Measurements from ENCODE around the gene KLHL3. TPM values are rescaled to one million over a fixed set of nuclear protein-coding genes. Genes with fewer than 3 reads are reported as not detected.

Gene KLHL3
- total and polyA plus RNA-seq, 12 donors = 12.4 to 37.4 (median 23.7) TPM

DNA sequence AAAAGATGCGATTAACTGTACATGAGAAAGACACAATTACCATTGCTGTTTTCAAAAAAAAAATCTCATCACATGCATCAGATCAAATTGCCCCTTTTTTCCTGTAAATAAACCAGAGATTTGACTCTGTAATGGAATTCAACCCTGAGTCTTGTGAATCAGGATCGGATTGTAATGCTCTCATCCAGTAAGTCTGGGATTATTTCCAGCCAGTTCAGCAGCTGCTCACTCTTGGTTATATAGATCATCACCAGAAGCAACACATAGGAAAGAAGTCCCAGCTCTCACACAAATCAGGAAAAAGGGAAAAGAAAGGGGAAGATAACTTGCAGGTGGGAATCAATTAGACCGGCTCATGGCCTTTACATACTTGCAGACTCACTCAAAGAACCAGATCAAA is 138.9 kb downstream of the KLHL3 start:
- intact Hi-C loops (cut with DNase I) = no loop called here
- Histone ChIP-seq H3K27ac (no peak overlapping the region), H3K36me3 (no peaks in the 10 kb centered on the region), H3K4me1 (no peaks in the 10 kb centered on the region), H3K27me3 (peaks cover 0 to 42% (median 8%) of the 10 kb centered on the region in 7 donors), H3K9me3 (peaks cover 0 to 7% (median 0%) of the 10 kb centered on the region in 11 donors), H3K4me3 (no peak overlapping the region)
- ATAC-seq (no peak), DNase-seq (no peak)
- WGBS, 2 donors = 87 to 91% methylated on average over 3 of the region's 3 CpGs
- TF ChIP-seq, protein P1, sequence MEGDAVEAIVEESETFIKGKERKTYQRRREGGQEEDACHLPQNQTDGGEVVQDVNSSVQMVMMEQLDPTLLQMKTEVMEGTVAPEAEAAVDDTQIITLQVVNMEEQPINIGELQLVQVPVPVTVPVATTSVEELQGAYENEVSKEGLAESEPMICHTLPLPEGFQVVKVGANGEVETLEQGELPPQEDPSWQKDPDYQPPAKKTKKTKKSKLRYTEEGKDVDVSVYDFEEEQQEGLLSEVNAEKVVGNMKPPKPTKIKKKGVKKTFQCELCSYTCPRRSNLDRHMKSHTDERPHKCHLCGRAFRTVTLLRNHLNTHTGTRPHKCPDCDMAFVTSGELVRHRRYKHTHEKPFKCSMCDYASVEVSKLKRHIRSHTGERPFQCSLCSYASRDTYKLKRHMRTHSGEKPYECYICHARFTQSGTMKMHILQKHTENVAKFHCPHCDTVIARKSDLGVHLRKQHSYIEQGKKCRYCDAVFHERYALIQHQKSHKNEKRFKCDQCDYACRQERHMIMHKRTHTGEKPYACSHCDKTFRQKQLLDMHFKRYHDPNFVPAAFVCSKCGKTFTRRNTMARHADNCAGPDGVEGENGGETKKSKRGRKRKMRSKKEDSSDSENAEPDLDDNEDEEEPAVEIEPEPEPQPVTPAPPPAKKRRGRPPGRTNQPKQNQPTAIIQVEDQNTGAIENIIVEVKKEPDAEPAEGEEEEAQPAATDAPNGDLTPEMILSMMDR (IDR thresholded peaks at IDR 0.05) = no peak

DNA sequence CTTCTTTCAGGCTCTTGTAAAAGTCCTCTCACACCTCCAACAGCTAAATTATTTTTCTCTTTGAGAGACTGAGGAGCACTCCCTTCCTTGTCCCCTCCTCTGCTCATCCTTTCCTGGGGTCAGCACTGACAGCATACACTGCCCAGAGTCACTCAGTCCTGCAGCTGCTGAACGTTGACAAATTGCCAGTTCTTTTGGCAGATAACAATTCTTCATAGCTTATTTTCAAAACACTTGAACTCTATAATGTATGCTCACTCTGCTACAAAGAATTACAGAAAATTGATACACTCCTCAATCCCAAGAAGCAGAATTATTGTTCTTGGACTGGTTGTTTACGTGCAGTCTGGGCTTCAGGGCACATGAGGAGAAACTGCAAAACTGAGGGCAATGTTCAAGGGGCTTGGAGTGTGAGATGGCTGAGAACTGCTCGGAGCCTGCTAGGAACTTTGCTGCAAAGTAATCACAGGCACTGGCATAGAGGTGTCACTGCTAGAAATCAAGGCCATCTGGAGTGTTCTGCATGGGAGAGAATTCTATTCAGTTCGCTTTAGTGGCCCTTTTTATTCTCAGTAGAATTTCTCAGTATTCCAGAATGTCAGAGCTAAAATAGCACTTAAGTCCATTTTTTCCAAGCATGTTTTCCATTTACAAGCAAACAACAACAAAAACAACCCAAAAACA is 140.4 kb downstream of the KLHL3 start:
- no peak overlapping the region for H3K27ac ChIP-seq
- TF ChIP-seq, protein P1 (IDR thresholded peaks at IDR 0.05) = no peak
- no peaks in the 10 kb centered on the region for H3K4me1 ChIP-seq
- peaks cover 0 to 10% (median 0%) of the 10 kb centered on the region in 11 donors for H3K9me3 ChIP-seq
- H3K27me3 ChIP-seq = peaks cover 0 to 38% (median 8%) of the 10 kb centered on the region in 7 donors
- intact Hi-C loops (cut with DNase I) = no loop called here
- DNase-seq = no peak
- ATAC-seq = no peak
- no peaks in the 10 kb centered on the region for H3K36me3 ChIP-seq
- H3K4me3 ChIP-seq = no peak overlapping the region
- 52 to 57% methylated on average over 4 of the region's 4 CpGs for WGBS, 2 donors

DNA sequence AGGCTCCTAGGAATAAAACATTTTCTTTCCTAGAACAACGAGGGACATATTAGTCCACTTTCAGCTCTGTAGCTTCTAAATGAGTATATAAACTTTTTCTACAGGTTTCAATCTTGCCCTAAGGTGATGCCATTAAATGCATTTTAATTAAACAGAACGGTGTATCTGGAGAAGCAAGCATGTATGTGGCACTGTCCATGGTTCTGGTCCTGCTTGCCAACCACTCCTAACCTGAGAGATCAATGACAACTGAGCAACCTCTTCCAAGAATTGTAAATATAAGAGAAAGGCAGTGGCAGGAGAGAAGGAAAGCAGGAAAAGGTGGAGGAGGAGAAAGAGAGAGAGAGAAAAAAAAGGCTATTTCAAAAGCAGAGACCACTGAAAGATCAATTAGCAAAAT is 141.2 kb downstream of the KLHL3 start:
- Histone ChIP-seq H3K27ac (no peak overlapping the region), H3K27me3 (peaks cover 0 to 32% (median 8%) of the 10 kb centered on the region in 7 donors), H3K4me3 (no peak overlapping the region), H3K4me1 (no peaks in the 10 kb centered on the region), H3K9me3 (peaks cover 0 to 10% (median 0%) of the 10 kb centered on the region in 11 donors), H3K36me3 (no peaks in the 10 kb centered on the region)
- DNase-seq (no peak), ATAC-seq (no peak)
- intact Hi-C loops (cut with DNase I) = no loop called here
- 32 to 39% methylated on average over 2 of the region's 2 CpGs for WGBS, 2 donors
- TF ChIP-seq, protein P1 (IDR thresholded peaks at IDR 0.05) = no peak

DNA sequence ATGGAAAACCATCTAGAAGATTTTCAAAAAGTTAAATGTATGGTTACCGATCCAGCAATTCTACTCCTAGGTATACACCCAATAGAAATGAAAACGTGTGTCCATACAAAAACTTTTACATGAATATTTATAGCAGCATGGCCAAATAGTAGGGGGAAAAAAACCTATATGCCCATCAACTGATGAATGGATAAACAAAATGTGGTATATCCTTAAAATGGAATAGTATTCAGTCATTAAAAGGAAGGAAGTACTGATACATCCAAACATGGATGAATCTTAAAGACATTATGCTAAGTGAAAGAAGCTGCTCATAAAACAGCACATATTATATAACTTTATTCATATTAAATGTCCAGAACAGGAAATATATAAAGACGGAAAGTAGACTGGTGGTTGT is 143.6 kb downstream of the KLHL3 start:
- H3K27me3 ChIP-seq = peaks cover 0 to 23% (median 0%) of the 10 kb centered on the region in 7 donors
- intact Hi-C loops (cut with DNase I) = no loop called here
- TF ChIP-seq, protein P1 (IDR thresholded peaks at IDR 0.05) = no peak
- 86 to 89% methylated on average over 3 of the region's 3 CpGs for WGBS, 2 donors
- ATAC-seq = no peak
- no peak for DNase-seq
- no peak overlapping the region for H3K4me3 ChIP-seq
- no peak overlapping the region for H3K27ac ChIP-seq
- no peaks in the 10 kb centered on the region for H3K4me1 ChIP-seq
- peaks cover 0 to 10% (median 0%) of the 10 kb centered on the region in 11 donors for H3K9me3 ChIP-seq
- no peaks in the 10 kb centered on the region for H3K36me3 ChIP-seq

All from heart right ventricle (tissue), 16 donors.